Skin of body (tissue), 2 donors: ENCODE data around the gene MIER2. TPM values are rescaled to one million over a fixed set of nuclear protein-coding genes. Genes with fewer than 3 reads are reported as not detected.
"Not testable (repeated sequence)": the region's sequence is repeated elsewhere in the genome, so short reads cannot be mapped to it uniquely, and the experiment has no call there.

Experiments used
- DNase-seq: peaks from one replicate; lab custom pipeline; 2025; lab: John Stamatoyannopoulos, UW
- total RNA-seq: library from RNA; depleted of rRNA; stranded (reverse); fragments of >200 nt; gene quantifications from one replicate; pipeline ENCODE4 v1.2.3, GENCODE V29; 2014

MIER2 gene
- total RNA-seq, 1 donor from 2014 or later = 12.2 TPM

DNA sequence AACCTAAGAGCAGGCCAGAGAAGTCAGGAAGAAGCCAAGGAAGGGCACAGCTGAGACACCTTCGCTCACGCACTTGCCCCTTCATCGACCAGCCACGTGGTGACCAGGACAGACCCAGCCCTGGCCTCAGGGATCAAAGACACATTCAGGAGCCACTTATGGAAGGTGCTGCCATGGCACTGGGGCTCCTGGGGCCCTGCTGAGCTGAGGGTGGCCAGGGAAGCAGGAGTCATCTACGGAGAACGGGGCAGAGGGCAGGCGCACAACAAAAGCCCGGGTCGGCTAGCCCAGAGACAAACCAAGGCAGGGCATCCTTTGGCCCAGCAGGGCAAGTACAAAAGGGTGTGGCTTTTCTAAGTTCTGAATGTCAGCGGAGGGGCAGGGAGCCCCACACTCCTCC is 55.7 kb downstream of the MIER2 start:
- no peak for DNase-seq

DNA sequence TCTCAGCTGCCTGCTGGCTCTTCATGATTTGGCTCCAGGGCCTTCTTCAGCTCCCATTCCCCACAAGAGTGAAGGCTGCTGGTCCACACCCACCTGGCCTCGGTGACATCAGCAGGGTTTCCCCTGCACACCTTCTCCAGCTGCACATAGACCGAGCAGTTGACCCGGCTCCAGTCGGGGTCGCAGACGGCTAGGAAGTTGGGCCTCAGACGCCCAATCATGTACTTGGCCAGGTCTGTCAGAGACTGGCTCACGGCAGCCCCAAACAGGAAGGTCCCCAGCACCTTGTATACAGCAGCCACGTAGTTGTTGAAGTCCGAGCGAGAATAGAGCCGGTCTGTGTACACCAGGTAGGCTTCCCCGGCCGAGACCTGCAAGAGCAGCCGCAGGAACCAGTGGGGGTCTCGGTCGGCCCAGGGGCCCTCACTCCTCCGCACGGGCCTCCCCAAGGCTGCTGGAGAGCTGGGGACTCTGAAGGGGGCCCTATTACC is 57.2 kb downstream of the MIER2 start:
- DNase-seq = no peak

DNA sequence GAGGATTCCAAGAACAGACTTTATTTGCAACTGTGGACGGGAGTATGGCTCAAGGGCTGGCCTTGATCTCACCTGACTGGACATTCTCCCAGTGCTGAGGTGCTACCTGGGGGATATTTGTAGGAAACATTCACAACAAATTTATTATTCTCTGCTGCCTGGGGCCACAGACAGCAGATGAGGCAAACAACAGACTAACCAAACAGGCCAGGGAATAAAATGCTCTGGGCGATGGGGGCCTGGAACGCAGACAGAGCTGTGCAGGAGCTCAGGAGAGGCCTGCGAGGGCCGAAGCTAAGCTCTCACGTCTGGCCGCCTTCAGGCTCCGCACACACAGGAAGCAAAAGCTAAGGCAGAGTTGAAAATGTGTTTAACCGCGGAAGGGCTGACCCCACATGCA is 61.2 kb downstream of the MIER2 start:
- no peak for DNase-seq

DNA sequence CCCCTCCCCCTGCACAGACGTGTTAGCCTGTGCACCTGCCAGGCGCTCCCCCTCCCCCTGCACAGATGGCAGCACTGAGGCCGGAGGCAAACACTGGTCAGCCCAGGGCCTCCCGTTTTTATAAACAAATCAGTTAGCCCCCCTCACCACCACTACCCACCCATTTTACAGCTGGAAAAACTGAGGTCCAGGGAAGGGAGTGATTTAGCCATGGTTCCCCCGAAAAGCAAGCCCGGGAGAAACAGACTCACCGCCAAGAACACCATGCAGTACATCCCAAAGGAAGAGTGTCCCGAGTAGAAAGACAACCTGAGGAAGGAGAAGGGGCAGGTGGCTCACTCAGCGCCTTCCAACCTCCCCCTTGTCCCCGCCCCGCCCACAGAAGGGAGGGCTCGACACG is 62.1 kb downstream of the MIER2 start:
- no peak for DNase-seq

DNA sequence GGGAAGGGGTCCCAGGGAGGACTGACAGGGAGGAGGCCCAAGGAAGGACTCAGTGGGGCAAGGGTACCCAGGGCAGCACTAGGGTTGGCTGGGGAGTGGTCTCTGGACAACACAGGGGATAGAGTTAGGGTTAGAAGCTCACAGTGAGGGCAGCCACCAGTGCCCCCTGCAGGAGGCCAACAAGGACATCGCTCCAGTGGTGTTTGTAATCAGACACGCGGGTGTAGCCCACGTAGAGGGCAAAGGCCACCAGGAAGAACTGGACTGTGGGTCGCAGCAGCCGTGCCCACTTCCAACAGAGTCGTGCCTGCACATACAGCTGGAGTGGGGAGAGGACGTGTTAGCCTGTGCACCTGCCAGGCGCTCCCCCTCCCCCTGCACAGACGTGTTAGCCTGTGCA is 62.6 kb downstream of the MIER2 start:
- DNase-seq = no peak

- no peak for DNase-seq
These were observed 63.3 kb downstream of the MIER2 start for GRCh38 chr19:281156-281853.

GRCh38 chr19:280541-281009 is 64.0 kb downstream of the MIER2 start:
- no peak for DNase-seq

DNA sequence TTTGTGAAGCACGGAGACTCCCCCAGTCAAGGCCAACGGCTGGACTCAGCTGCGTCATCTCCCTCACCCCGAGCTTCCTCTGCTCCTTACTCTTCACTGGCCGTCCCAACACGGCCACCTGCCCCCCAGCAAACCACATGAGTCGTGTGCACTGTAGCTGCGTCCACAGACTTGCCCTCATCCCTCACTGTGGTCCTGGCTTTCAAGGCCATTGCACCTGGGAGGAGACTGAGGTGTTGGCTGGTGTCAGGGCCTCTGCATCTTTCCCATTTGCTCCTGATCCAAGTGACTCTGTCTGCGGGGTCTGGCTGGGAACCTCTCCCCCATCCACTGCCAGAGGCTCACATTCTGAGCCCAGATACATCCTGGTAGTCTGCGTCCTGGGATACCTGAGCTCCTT is 64.9 kb downstream of the MIER2 start:
- DNase-seq = no peak

DNA sequence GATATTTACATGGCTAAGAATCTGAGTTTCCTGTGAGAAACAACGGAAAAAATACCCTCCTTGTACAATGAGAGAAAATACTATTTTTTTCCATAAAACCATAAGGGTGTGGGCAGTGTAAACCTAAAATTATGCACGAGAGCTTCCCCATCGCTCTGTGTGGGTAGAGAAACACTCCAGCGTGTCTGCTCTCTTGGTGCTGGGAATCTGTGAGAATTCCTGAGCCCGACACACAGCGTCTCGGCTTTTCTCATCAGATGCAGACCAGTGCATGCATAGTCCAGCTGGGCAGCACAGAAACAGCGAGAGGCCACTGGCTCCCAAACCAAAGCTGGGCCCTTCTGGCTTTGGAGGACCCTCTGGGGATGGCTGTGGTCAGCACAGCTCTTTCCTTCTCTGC is 65.4 kb downstream of the MIER2 start:
- DNase-seq = no peak

DNA sequence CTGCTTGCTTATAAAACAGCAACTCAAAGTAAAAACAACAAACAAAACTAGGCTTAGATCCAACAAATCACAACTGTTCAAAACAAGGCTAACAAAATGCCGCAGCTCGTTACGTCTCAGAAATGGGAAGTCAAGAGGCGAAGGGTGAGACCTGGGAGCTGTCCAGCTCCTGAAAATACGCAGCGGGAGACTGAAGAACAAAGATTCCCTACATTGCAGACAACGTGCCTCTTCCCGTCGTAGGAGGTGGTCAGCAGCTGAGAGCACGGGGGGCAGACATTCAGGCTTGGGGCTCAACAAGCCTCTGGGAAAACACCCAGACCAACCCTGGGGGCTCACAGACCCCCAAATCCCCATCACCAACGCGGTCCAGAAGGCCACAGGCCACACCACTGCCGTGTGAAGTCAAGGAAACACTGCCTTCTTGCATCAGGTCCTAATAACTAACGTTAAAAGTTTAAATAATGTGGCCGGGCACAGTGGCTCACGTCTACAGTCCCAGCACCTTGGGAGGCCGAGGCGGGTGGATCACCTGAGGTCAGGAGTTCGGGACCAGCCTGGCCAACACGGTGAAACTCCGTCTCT is 66.9 kb downstream of the MIER2 start:
- no peak for DNase-seq

DNA sequence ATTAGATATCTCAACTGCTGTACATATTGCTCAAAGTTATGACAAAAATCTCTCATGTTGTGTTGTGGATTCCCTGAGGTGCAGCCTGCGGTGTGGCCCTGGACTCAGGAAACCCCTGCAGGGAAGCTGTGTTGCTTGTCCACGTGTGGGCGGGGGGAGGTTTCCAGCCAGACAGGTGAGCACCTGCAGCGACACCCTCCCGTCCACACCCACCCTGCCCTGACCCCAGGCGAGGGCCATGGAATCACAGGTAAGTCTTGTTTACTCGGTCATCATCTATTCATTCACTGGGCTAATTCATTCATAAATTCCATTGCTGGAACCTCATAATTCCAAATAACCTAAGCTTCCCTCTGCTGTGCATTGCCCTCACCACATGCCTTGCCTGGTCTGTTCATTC is 67.5 kb downstream of the MIER2 start:
- DNase-seq = no peak

GRCh38 chr19:275958-276646 is 68.5 kb downstream of the MIER2 start:
- no peak for DNase-seq

- no peak for DNase-seq
These were observed 69.6 kb downstream of the MIER2 start for GRCh38 chr19:275000-275399.

- DNase-seq = no peak
These were observed 71.2 kb downstream of the MIER2 start for GRCh38 chr19:273393-273792.

GRCh38 chr19:271856-272255 is 72.7 kb downstream of the MIER2 start:
- DNase-seq = no peak

DNA sequence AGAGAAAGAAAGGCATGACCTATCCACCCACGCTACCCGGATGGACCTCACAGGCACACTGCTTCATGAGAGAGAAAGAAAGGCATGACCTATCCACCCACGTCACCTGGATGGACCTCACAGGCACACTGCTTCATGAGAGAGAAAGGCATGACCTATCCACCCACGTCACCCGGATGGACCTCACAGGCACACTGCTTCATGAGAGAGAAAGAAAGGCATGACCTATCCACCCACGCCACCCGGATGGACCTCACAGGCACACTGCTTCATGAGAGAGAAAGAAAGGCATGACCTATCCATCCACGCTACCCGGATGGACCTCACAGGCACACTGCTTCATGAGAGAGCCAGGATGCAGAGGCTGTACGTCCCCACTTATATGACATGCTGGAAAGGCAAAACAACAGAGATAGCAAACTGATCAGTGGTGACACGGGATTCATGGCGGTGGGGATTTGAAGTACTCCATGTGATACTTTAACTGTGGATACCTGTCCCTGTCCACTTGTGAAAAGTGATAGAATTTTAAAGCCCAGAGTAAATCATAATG is 73.8 kb downstream of the MIER2 start:
- DNase-seq = not testable (repeated sequence)

DNA sequence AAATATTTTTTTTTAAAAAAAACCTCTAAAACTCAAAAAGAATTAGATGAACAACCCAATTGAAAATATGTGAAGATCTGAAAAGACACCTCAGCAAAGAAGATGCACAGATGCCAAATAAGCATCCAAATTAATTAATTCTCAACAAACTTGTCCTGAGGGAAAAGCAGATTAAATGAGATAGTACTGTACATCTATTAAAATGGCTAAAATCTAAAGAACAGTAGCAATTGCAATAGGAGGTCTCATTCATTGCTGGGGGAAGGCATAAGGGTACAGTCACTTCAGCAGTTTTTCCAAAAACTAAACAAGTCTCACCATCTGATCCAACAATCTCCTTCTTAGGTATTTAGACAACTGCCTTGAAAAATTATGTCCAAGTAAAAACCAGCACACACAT is 75.4 kb downstream of the MIER2 start:
- DNase-seq = no peak

DNA sequence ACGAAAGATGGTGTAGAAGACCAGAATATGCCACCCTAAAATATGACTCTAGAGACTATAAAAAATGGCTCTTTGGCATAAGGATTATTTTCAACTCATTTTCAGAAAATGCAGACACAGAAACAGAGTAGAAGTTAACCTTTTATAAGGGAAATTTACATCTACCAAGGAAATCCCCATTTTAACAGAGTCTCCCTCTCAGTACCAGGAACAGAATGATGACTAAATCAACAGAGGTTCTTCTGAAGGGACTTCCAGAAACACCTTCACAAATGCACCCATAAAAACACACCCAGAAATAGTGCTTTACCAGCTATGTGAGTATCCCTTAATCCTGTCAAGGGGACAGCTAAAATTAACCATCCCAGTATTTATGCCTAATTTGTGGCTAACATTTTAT is 82.5 kb downstream of the MIER2 start:
- no peak for DNase-seq

DNA sequence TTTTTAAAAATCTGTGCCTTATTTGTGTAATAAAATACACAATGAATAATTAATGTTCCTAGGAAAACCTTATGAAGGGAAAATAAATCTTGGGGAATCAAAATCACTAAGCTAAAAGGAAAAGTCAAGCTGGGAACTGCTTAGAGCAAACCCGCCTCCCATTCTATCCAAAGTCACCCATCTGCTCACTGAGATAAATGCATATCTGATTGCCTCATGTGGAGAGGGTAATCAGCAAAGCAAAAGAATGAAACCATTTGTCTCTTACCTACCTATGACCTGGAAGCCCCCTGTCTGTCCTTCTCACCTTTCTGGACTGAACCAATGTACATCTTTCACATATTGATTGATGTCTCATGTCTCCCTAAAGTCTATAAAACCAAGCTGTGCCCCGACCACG is 87.8 kb downstream of the MIER2 start:
- not testable (repeated sequence) for DNase-seq
